ENCODE measurements around the gene DNAJB8.

The DNAJB8 gene

DNA sequence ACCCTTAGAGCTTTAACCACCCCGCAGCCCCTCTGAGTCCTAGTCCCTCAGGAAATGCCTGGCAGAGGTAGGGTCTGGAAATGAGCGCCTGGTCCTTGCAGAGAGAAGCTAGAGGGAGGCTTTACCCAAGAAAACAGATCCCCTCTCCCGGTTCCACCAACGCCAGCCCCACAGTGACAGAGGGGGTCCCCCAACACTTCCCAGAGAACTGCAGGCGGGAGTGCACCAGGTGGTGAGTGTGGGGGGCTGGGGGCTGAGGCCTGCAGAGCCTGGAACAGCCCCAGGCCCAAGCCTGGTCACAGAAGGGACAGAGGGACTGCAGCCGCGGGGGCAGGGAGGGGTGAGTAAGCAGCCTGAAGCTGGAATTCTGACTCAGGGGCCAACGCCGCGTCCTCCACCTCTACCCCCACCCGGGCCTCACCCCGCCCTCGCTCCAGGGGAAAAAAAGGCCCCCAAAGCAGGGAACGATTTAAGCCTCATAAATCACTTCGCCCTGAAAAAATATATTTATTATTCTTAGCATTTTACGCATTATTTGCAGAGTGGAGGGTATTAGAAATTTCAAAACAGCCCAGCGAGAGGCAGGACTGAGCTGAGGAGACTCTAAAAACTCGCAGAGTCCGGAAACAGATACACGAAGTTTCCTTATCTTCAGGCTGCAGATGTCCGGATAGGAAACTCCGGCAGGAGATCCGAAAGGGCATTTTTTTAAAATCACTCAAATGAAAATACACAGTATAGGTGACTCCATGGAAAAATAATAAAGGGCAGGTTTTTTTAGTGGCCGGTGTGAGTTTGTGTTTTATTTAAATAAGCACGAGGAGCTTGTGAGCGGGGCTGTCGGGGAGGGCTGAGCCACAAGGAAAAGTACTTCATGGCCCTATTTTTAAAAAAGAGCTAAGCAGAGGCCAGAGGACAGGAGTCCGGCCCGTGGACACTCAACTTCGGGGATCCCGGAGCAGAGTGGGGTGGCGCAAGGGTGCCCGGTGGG, 16.3 kb upstream of the DNAJB8 start:
- no peak for DNase-seq

DNA sequence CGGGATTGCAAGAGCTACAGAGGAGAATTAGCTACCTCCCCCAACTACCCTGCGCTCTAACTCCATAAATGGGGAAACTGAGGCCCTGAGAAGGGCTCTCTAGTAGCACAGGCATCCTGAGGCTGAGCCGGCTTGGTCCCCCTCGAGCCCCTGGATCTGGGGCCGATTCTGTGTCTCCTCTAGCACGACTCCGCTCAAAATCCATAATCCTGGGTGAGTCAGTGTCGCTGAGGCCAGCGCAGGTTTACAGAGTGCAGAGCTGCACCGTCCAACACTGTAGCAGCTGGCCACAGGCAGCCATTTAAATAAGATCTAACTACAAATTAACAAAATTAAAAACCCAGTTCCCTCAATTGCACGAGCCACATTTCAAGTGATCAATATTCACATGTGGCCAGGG, 15.5 kb upstream of the DNAJB8 start:
- no peak for DNase-seq

DNA sequence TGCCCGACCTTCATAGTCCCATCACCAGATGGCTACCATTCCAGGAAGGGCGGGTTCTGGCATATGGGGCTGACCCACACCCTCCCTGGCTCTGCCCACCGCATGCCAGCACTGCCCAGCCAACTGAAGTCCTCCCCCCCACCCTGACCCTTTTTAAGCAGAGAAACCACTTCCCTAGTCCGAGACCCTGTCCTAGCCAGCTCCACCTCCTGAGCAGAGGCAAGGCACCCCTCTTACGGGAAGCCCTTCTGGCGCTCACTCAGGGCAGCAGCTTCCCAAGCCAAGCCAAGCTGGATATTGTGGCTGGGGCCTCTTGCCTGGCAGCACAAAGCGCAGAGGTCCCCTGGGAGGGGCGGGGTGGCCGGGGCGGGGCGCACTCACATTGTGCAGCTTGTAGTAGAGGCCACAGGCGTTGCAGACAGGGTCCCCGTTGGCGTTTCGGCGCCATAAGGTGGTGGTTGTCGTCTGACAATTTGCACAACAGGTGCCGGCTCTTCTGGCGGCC, 14.8 kb upstream of the DNAJB8 start:
- DNase-seq: no peak

DNA sequence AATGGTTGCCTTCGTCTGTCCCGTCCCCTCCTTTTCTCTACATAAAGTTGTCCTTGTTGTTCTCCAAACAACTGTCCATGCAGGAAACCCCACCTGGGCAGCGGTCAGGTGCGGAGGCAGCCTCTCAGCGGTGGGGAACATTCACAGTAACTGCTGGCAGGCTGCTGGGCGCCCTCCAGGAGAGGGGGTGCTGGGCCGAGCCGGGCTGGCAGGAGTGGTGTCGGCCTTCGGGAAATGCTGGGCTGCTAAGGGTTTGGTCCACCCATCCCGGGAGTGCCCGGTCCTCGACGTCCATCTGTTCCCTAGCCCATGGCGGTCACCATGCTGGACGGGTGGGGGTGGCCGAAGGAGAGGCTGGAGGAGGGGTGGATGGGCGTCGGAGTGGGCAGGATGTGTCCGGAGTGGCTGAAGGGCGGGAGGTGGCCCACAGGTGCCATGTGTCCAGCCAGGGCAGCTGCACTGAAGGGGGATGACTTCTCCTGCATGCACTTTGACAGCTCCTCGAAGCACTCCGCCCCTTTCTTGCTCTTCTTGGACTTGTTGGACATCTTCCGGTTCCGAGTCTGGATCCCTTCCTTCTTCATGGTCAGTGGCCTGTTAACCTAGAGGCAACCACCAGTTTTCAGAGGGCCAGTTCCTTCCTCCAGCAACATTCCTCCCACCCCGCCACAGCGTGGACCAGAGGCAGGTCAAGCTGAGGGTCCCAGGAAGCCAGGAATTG, 14.2 kb upstream of the DNAJB8 start:
- no peak for DNase-seq

DNA sequence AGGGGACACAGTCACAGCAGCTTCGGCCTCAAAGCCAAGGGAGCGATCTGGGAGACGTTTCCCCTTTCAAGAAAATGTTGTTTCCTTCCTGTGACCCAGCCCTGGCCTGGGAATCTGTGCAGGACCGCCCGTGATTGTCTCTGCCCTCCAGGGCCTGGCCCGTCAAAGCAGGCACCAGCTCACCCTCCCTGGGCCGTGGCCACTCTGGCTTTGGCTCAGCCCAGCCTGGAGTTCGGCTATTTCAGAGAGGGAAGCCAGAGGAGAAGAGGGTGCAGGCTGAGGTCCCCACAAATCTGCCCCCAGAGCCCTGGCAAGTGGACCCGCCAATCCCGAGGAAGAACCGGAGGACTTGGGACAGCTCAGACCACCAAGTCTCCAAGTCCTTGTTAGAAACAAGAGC, 13.6 kb upstream of the DNAJB8 start:
- DNase-seq: no peak

DNA sequence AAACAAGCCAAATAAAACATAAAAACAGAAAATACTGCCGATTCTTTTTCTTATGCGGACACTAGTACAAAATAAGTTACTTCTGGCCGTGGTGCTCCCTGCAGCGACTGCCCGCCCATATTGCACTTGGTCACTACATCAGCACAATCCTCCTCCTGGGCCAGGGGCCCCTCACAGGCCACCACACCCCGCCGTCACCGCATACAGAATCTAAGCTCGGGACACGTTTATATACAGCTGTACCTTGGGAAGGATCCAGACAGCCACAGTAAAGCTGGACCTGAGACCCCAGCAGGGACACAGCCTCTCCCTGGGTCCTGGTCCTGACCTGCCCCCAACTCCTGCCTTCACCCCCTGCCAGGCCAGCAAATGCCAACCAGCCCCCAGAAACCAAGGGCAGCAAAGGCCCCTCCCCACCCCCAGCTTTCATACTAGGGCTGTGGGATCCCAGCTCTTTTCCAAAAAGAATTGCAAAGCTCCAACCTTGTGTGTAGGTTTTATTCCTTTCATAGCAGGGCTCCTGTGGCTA, 12.9 kb upstream of the DNAJB8 start:
- no peak for DNase-seq

DNA sequence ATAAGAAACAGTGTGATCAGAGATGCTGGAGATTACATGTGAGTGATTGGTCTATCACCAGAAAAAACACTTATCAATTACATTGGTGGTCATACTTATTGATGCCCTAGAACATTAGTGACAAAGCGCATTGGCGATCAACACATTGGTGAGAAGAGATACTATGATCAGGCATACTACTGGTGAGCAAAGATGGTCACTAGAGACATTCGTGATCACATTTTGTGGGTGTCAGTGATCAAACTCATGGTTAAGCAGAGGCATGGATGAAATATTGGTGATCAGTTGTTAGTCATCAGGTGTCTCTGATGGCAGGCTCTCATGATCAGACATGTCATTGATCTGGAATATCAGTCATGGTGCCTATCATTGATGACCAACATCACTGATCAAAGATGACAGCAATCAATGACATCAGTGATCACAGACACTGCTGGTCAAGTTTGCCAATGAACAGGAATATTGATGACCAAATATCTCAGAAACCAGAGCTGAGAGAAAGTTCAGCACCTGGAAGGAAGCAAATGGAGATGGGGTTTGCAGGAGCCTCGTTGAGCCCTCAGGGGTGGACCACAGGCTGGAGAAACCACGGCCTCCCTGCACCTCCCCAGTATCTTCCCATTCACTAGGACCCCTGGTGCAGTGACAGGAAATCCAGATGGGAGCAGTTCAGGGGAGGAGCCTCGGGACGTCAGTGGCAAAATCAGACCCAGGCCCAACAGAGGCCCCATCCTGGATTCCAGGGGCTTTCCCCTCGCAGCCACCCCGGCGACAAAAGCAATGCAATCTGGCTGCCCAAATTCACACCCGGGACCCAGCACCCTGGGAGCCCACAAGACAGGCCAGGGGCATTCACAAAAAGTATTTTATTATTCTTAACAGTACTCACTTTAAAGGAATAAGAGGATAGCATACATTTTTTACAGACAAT, 12.2 kb upstream of the DNAJB8 start:
- no peak for DNase-seq

DNA sequence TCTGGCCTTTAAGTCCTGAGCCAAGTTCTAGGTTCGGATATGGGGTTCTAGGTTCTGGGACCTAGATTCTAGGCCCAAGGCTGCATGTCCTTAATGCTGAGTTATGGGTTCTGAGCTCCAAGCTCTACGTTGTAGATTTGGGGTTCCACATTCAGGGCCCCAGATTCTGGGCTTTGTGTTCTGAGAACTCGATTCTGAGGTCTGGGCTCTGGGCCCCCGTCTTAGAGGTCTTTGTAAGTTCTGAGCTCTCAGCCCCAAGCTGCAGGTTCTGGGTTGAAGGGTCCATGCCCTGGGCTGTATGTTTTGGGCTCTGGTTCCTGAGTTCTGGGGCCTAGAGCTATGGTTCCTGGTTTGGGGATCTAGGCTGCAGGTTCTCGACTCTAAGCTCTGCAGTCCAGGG, 10.0 kb upstream of the DNAJB8 start:
- no peak for DNase-seq

DNA sequence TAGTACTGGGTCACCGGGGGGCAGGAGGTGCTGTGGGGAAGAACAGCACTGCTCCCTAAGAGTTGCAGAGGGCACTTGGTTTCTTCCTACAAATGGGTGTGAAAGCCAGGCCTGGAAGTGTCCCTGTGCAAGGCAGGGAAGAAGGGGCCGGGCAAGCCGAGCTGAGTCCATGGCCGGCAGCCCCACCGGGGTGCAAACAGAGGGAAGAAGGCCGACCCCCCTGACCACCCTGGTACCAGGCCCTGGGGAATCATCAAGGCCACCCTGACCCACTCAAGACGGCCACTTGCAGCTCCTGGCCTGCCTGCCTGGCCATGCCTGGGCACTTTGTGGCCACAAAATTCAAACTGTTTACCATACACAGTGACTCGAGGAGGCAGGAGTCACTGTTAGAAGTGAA, 8.7 kb upstream of the DNAJB8 start:
- DNase-seq: no peak

DNA sequence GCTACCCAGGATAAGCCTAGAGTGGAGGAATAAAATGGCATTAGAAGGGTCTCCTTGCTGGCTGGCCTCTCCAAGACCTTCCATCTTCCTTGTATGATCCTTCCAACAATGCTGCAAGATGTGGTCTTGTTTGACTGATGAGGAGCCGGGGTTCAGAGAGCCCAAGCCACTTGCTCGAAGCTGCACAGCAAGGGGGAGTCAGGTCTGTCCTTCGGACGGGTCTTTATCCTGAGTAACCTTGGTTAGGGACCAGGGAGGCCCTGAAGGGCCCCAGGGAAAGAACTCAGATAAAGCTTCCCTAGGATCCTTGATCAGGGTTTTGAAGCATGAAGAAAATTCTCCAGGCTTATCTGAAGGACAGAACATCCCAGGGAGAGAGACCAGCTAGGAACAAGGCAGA, 7.0 kb upstream of the DNAJB8 start:
- no peak for DNase-seq

DNA sequence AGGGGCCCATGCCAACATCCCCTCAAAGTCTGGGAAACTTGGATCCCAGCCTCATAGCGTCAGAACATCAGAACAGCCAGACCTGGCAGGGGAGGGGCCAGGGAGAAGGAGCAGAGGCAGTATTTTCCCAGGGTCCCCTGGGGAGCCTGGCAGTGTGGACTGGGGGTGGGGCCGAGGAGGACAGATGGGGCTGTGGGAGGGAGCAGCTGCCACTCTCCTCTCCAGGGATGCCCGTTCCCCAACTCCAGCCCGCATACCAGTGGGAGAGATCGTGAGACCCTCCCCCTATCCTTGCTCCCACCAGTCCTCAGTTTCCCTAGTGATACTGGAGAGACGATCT, 6.5 kb upstream of the DNAJB8 start:
- no peak for DNase-seq

DNA sequence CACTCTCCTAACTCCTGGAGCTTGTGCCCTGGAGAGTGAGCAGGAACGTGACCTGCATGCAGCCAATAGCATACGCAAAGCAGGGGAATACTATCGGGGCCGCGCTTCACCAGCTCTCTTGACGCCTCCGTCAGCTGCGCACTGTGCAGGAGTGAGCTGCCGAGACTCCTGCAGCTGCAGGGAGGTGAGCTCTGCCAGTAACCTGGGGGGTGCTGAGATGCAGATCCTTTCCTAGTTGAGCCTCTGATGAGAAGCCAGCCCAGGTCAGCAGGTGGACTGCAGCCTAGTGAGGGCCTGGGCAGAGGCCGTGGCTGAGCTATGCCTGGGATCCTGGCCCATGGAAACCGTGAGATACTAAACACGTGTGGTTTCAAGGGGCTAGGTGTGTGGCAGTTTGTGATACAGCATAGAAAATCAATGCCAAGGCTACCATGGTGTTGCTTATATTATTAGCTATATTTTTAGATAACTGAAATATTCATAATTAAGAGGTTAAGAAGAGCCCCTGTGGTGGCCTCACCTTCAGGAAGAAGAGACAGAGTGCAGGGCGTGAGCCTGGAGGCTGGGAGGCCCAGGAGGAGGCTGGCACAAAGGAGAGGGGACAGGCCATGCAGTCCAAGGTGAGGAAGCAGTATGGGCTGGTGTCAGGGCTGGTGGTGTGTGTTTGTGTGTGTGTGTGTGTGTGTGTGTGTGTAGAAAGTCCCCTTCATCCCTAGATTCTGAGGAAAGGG, 5.9 kb upstream of the DNAJB8 start:
- no peak for DNase-seq

DNA sequence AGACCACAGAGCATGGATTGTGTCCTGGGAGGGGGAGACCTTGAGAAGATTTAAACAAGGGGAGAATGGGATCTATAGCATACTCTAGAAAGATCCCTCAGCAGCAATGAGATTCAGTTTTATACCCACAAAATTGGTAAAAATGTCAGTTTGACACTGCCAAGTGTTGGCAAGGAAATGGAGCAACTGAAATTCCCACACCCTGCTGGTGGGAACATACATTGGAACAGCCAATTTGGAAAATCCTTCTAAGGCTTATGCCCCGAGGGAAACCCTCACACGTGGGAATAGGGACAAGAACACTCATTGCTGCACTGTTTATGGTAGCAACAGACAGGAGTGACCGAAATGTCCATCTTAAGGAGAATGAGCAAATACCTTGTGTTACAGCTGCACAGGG, 5.0 kb upstream of the DNAJB8 start:
- no peak for DNase-seq

DNA sequence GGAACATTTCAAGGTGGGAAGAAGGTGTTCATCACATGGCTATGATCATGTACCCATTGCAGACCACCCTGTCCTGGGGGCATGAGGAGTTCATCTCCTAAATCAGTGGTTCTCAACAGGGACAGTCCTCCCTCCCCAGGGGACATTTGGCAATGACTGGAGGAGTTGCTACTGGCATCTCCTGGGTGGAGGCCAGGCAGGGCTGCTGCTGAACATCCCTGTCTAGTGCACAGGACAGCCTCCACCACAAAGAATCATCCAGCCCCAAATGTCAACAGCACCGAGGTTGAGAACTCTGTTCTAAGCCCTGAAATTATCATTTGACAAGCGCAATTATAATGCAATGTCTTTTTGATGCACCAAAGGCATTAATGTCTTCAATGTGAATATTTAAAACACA, 4.4 kb upstream of the DNAJB8 start:
- no peak for DNase-seq

DNA sequence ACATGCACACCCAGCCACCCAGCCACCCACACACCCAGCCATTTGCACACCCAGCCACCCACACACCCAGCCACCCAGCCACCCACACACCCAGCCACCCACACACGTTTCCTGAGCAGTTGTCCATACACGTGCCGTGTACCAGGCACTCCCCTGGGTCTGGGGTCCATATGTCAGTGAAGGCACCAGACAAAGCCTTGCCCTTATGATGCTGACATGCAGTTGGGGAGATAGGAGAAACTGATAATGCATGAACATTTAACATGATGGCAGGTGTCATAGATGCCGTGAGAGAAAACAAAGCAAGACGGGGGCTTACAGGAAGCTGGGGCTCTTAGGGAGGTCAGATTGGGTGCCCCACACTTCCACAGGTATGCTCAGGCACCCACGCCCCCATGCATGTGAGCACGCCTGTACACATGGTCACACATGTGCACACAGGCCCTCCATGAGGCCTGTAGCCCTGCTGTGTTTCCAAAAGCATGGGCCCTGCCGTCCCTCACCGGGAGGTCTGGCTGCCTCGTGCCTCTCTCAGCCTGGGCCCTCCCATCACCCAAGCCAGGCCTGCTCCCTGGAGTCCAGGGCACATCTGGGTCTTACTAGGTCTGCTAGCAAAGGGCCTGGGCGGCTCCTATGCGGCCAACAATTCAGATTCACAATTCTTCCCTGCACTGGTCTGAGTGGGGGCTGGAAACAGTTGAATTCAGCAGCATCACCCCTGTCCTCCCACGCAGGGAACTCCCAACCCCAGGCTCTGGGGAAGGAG, 3.6 kb upstream of the DNAJB8 start:
- no peak for DNase-seq

DNA sequence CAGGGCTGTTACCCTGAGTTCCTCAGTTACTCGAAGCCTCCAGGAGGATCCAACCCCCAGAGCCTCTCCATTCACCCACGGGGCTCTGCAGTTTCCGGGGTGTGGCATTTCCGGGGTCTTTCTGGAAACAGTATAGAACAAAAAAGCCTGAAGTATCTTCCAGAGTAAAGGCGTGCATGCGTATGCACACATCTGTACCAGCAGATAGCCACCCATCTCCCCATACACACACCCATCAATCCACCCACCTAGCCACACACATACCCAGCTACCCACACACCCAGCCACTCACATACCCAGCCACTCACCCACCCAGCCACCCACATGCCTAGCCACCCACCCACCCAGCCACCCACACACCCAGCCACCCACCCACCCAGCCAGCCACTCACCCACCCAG, 2.9 kb upstream of the DNAJB8 start:
- no peak for DNase-seq

DNA sequence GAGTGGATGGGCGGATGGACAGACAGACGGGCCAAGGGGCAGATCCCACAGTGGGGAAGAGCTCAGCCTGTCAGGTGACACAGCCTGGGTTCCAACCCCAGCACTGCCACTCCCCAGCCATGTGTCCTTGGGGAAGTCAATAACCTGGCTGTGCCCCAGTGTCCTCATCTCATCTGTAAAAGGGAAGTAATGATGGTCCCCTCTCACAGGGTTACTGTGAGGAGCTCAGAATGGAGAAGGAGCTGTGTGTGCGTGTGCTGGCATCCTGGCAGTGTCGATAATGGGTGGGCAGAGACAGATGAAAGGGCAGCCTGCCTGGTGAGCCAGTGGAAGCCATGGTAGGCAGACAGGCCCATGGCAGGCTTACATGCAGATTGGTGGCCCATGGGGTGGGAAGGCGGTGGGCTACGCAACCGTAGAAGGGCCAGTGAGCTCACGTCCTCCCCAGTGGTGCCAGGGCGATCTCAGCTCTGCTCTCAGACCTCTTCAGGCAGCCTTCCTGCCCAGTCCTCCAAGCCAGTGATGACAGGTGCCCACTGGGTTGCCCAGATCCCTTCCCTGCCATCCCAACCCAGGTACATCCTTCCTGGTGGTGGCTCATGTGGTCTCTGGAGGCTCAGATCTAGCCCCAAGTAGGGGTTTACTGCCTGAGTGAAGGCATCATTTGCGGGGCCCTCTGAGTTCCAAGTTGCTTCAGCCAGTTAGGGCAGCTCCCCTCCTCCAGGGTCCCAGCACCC, 2.3 kb upstream of the DNAJB8 start:
- DNase-seq: no peak

DNA sequence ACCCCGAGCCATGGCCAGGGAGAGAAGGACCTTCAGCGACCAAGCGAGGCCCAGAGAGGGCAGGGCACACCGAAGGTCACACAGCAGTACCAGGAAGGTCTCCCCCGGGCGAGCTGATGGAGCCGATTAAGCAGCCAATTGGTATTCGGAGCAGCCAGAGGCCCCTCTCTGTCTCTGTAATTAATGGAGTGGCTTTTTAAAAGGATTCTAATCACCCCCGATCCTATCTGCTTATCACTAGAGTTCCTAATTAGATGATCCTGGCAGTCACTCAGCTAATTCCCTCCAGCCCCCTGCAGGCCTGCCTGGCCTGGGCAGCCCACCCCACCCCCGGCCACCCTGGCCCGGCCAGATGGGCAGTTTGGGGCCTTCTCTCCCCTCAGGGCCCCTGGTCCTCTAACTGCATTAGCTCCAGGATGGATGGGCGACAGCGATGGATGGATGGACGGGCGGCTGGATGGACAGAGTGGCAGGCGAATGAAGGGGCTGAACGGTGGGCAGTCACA, 1.6 kb upstream of the DNAJB8 start:
- no peak for DNase-seq

DNA sequence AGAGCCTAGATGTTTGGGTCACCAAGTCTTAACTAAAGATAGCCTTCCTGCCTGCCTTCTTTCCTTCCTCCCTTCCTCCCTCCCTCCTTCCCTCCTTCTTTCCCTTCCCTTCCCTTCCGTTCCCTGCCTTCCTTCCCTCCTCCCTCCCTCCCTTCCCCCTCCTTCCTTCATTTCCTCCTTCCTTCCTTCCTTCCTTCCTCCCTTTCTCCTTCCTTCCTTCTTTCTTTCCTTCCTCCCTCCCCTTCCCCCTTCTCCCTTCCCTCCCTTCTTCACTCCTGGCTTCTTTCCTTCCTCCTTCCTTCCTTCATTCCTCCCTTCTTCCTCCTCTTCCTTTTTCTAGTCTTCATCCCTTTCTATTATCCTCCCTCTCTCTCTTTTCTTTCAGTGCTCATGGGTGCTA, 2.0 kb downstream of the DNAJB8 start:
- DNase-seq: no peak

DNA sequence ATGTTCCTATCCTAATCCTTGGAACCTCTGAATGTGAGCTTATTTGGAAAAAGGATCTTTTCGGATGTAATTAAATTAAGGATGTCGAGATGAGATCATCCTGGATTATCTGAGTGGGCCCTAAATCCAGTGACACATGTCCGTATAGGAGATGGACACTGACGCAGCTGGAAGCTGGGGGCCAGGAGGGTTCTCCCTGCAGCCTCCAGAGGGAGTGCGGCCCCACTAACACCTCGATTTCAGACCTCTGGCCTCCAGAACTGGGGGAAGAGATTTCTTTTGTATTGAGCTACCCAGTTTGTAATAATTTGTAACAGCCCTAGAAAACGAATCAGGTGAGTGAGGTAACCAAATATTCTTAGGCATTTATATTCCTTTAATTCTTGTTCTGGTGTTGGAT, 2.5 kb downstream of the DNAJB8 start:
- DNase-seq: no peak

Measured in SHP77 (cell line).